Calu3 (cell line): ENCODE data around the gene ADCY5. TPM values are rescaled to one million over a fixed set of nuclear protein-coding genes. Genes with fewer than 3 reads are reported as not detected.

ENCODE experiments used
- BruUV-seq: library from RNA; stranded (reverse); fragments of 400-500 nt; replicated peaks from 2 replicates; lab custom pipeline; 2021; lab: Mats Ljungman, UMichigan
- CTCF ChIA-PET: fragments of 300-600 bp; sonication (Branson Sonifier 250); formaldehyde crosslinking; loops from one replicate; lab custom pipeline; 2022; ENCODE audit warnings: antibody characterized with exemption; lab: Charles Lee
- DNase-seq: peaks from one replicate; pipeline ENCODE4 v3.0.0; 2022
- H3K27ac Mint-ChIP-seq: one replicate; pipeline ENCODE4 v1.8.0; 2022; ENCODE audit warnings: mixed read lengths; ENCODE audit not compliant: unreplicated experiment
- H3K27me3 Mint-ChIP-seq: one replicate; pipeline ENCODE4 v1.8.0; 2022; ENCODE audit warnings: mixed read lengths; ENCODE audit not compliant: unreplicated experiment
- H3K36me3 Mint-ChIP-seq: one replicate; pipeline ENCODE4 v1.8.0; 2022; ENCODE audit warnings: mild to moderate bottlenecking, moderate library complexity, mixed read lengths; ENCODE audit not compliant: insufficient read depth, unreplicated experiment
- H3K4me1 Mint-ChIP-seq: one replicate; pipeline ENCODE4 v1.8.0; 2022; ENCODE audit warnings: mild to moderate bottlenecking, low read depth, mixed read lengths; ENCODE audit not compliant: unreplicated experiment
- H3K4me3 Mint-ChIP-seq: one replicate; pipeline ENCODE4 v1.8.0; 2022; ENCODE audit warnings: mild to moderate bottlenecking, low read depth, moderate library complexity, mixed read lengths; ENCODE audit not compliant: unreplicated experiment
- H3K9me3 Mint-ChIP-seq: one replicate; pipeline ENCODE4 v1.8.0; 2022; ENCODE audit warnings: low read depth, mixed read lengths; ENCODE audit not compliant: unreplicated experiment
- CTCF ChIP-seq: fragments of 200-600 bp; IDR thresholded peaks from one replicate; pipeline ENCODE4 v1.8.0; 2022; ENCODE audit warnings: antibody characterized with exemption; ENCODE audit not compliant: unreplicated experiment
- intact Hi-C: fragments of 100-400 bp; cut with micrococcal nuclease; formaldehyde crosslinking; loops from one replicate; pipeline ENCODE4 v1.10.0; 2022; ENCODE audit not compliant: unreplicated experiment
- total RNA-seq: library from RNA; stranded (reverse); gene quantifications from 2 replicates; pipeline ENCODE4 v1.2.3, GENCODE V29; 2022

The ADCY5 gene
- total RNA-seq, 1 experiment from 2014 or later, result 2.5 TPM

DNA sequence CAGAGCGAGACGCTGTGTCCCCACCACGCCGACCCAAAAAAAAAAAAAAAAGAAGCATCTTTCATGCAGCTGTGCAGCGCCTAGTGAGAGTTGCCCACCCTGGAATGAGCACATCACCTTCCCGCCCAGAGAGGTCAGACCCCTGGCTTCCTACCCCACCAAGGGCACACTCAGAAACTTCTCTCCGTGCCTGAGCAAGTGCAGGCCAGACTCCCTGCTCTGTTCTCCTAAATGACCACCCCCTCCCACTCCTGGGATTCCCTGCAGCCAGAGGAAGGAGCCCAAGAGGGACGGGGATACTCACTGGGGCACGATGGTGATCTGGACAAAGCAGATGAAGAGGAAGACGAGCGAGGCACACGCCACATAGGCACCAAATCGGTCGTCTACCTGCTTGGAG lies 131.2 kb downstream of the ADCY5 start:
- Mint-ChIP-seq H3K27ac (no peak overlapping the region), H3K4me1 (no peaks in the 10 kb centered on the region), H3K4me3 (no peak overlapping the region), H3K9me3 (no peaks in the 10 kb centered on the region), H3K36me3 (no peaks in the 10 kb centered on the region), H3K27me3 (peaks cover 80% of the 10 kb centered on the region)
- intact Hi-C loops, result no loop called here
- DNase-seq, result no peak
- no peak for TF ChIP-seq CTCF
- CTCF ChIA-PET, result no interaction called here
- no TSS peak for BruUV-seq

DNA sequence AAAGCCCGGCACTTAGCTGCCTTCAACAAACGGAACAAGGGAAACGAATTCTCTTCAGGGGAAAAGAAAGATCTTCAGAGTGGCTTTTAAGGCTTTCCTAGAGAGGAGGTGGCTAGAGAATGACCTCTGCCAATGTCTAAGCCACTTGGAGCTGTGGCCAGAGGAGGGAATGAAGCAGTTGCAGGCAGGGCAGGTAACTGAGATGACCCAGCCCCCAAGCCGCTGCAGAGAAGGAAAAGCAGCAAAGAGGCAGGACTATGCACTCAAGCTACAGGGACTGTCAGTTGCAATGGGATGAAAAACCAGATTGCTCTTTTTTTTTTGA lies 133.7 kb downstream of the ADCY5 start:
- Mint-ChIP-seq H3K9me3 (no peaks in the 10 kb centered on the region), H3K4me3 (no peak overlapping the region), H3K27ac (no peak overlapping the region), H3K36me3 (no peaks in the 10 kb centered on the region), H3K4me1 (no peaks in the 10 kb centered on the region), H3K27me3 (peaks cover 85% of the 10 kb centered on the region)
- DNase-seq, result no peak
- BruUV-seq, result no TSS peak
- no peak for TF ChIP-seq CTCF
- intact Hi-C loops, result no loop called here
- CTCF ChIA-PET, result no interaction called here

DNA sequence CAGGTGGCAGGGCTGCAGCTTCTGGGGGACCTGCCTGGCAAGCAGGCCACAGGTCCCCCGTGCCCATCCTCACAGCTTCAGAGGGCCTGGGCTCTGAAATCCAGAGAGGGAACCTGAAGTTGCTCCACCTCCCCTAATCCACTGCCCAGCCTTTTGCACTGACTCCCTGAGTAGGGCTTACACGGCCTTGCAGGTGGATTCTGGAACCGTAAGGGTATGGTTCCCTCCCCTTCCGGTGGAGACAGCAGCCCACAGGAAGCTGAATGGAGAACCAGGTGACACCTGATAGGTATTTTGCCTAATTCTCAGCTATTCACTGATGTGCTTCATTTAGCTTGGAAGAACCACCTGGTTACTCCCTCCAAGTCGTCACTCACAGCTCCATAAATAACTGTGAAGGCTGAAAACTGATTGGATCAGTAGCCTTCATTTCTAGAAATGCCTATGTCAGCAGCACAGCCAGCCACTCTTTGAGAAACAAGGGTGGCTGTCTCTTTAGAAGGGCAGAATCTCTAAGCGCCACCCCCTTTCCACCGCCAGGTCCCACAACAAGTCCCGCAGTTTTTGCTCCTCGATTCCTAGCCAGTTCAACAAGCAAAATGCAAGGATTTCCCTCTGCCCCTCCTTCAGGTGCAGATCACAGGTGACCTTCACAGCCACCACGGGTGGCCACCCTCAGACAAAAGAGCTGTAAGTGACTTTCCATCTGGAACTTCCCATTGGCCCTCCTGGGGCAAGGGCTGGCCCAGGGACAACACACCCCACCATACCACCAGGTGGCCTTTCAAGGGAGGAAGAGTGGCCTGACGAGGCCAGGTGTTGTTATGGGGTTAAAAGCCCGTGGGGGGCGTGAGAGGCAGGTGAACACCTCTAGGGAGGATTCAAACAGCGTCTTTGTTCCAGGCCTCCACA lies 134.3 kb downstream of the ADCY5 start:
- no peaks in the 10 kb centered on the region for H3K4me1 Mint-ChIP-seq
- no peak overlapping the region for H3K27ac Mint-ChIP-seq
- no TSS peak for BruUV-seq
- no peak for TF ChIP-seq CTCF
- H3K9me3 Mint-ChIP-seq, result no peaks in the 10 kb centered on the region
- peaks cover 85% of the 10 kb centered on the region for H3K27me3 Mint-ChIP-seq
- CTCF ChIA-PET, result no interaction called here
- intact Hi-C loops, result no loop called here
- H3K4me3 Mint-ChIP-seq, result no peak overlapping the region
- DNase-seq, result no peak
- no peaks in the 10 kb centered on the region for H3K36me3 Mint-ChIP-seq

- TF ChIP-seq CTCF, result no peak
- intact Hi-C loops, result no loop called here
- H3K27me3 Mint-ChIP-seq, result peaks cover 90% of the 10 kb centered on the region
- no TSS peak for BruUV-seq
- no peaks in the 10 kb centered on the region for H3K9me3 Mint-ChIP-seq
- CTCF ChIA-PET, result no interaction called here
- H3K4me3 Mint-ChIP-seq, result no peak overlapping the region
- no peaks in the 10 kb centered on the region for H3K36me3 Mint-ChIP-seq
- no peaks in the 10 kb centered on the region for H3K4me1 Mint-ChIP-seq
- no peak overlapping the region for H3K27ac Mint-ChIP-seq
- DNase-seq, result no peak
Measured at GRCh38 chr3:123313889-123314288, 135.0 kb downstream of the ADCY5 start.
